ENCODE results near the gene SEL1L3.

SEL1L3 gene

GRCh38 chr4:25788703-25789238 is 74.0 kb downstream of the SEL1L3 start:
- TF ChIP-seq POLR2AphosphoS5 (IDR thresholded peaks at IDR 0.05; ENCODE audit: low read depth, low read length) (no peak), FOXP2 (optimal IDR thresholded peaks at IDR 0.05; ENCODE audit: borderline replicate concordance, extremely low read depth, extremely low read length, insufficient read depth) (no peak), TAF1 (IDR thresholded peaks at IDR 0.05; ENCODE audit: borderline replicate concordance, insufficient read depth, low read length) (no peak), SIN3A (IDR thresholded peaks at IDR 0.05; ENCODE audit: borderline replicate concordance, insufficient read depth, low read length) (no peak)
- TF ChIP-seq, protein P1, sequence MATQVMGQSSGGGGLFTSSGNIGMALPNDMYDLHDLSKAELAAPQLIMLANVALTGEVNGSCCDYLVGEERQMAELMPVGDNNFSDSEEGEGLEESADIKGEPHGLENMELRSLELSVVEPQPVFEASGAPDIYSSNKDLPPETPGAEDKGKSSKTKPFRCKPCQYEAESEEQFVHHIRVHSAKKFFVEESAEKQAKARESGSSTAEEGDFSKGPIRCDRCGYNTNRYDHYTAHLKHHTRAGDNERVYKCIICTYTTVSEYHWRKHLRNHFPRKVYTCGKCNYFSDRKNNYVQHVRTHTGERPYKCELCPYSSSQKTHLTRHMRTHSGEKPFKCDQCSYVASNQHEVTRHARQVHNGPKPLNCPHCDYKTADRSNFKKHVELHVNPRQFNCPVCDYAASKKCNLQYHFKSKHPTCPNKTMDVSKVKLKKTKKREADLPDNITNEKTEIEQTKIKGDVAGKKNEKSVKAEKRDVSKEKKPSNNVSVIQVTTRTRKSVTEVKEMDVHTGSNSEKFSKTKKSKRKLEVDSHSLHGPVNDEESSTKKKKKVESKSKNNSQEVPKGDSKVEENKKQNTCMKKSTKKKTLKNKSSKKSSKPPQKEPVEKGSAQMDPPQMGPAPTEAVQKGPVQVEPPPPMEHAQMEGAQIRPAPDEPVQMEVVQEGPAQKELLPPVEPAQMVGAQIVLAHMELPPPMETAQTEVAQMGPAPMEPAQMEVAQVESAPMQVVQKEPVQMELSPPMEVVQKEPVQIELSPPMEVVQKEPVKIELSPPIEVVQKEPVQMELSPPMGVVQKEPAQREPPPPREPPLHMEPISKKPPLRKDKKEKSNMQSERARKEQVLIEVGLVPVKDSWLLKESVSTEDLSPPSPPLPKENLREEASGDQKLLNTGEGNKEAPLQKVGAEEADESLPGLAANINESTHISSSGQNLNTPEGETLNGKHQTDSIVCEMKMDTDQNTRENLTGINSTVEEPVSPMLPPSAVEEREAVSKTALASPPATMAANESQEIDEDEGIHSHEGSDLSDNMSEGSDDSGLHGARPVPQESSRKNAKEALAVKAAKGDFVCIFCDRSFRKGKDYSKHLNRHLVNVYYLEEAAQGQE (IDR thresholded peaks at IDR 0.05; ENCODE audit: insufficient read depth in 1 of 2, low read depth in 2 of 2, low read length in 2 of 2) = no peak

GRCh38 chr4:25786497-25787065 is 76.2 kb downstream of the SEL1L3 start:
- TF ChIP-seq POLR2AphosphoS5 (IDR thresholded peaks at IDR 0.05; ENCODE audit: low read depth, low read length) (no peak), SIN3A (IDR thresholded peaks at IDR 0.05; ENCODE audit: borderline replicate concordance, insufficient read depth, low read length) (no peak), TAF1 (IDR thresholded peaks at IDR 0.05; ENCODE audit: borderline replicate concordance, insufficient read depth, low read length) (no peak), FOXP2 (optimal IDR thresholded peaks at IDR 0.05; ENCODE audit: borderline replicate concordance, extremely low read depth, extremely low read length, insufficient read depth) (no peak)
- TF ChIP-seq, protein P1 (IDR thresholded peaks at IDR 0.05; ENCODE audit: insufficient read depth in 1 of 2, low read depth in 2 of 2, low read length in 2 of 2) = no peak

DNA sequence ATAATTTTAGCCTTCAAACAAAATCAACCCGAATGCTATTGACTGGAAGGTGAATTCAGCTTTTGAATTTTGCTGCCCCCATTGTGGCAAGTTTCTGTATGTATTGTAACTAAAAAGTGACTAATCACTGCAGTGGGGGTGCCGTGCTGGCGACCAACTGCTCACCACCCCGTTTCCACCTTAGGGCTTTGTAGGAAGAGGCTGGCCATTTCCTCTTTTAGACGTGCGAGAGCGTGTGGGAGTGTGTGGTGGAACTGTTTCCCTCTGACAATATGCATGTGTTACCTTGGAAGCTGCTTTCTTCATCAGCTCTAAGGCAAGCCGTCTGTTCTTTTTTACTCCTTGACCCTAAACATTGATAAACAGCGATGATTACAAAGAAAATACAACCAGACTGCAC is 78.8 kb downstream of the SEL1L3 start:
- TF ChIP-seq SIN3A (IDR thresholded peaks at IDR 0.05; ENCODE audit: borderline replicate concordance, insufficient read depth, low read length) (no peak), FOXP2 (optimal IDR thresholded peaks at IDR 0.05; ENCODE audit: borderline replicate concordance, extremely low read depth, extremely low read length, insufficient read depth) (no peak), POLR2AphosphoS5 (IDR thresholded peaks at IDR 0.05; ENCODE audit: low read depth, low read length) (no peak), TAF1 (IDR thresholded peaks at IDR 0.05; ENCODE audit: borderline replicate concordance, insufficient read depth, low read length) (no peak)
- TF ChIP-seq, protein P1 (IDR thresholded peaks at IDR 0.05; ENCODE audit: insufficient read depth in 1 of 2, low read depth in 2 of 2, low read length in 2 of 2) = no peak

DNA sequence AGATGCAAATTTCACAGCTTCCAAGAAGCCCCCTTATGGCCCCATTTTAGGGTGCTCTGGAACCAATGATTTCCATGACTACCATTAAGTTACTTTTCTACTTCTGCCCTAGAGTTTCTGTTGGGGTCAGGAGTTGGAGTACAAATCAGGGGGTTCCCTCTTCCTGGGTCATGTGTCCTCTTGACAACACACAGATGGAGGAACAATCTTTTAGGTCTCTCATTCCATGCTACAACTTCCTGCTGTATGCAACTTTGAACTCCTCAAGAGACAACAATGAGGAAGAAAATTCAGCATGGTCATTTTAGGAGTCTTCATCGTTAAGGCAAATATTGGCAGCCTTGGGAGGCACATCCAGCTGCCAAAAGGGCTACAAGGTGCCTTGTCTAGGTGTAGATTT is 79.7 kb downstream of the SEL1L3 start:
- no peak for TF ChIP-seq SIN3A (IDR thresholded peaks at IDR 0.05; ENCODE audit: borderline replicate concordance, insufficient read depth, low read length)
- TF ChIP-seq TAF1 (IDR thresholded peaks at IDR 0.05; ENCODE audit: borderline replicate concordance, insufficient read depth, low read length) = no peak
- TF ChIP-seq POLR2AphosphoS5 (IDR thresholded peaks at IDR 0.05; ENCODE audit: low read depth, low read length) = no peak
- TF ChIP-seq FOXP2 (optimal IDR thresholded peaks at IDR 0.05; ENCODE audit: borderline replicate concordance, extremely low read depth, extremely low read length, insufficient read depth) = no peak
- TF ChIP-seq, protein P1 (IDR thresholded peaks at IDR 0.05; ENCODE audit: insufficient read depth in 1 of 2, low read depth in 2 of 2, low read length in 2 of 2) = no peak

Data from PFSK-1 (cell line).